Naive B cell (primary cell): Measurements from ENCODE around the gene ANP32B. TPM values are rescaled to one million over a fixed set of nuclear protein-coding genes. Genes with fewer than 3 reads are reported as not detected.
A peak's percentile ranks its signal among the peaks of the same experiment; 100 is the strongest.
"Not testable (repeated sequence)": the region's sequence is repeated elsewhere in the genome, so short reads cannot be mapped to it uniquely, and the experiment has no call there.

ENCODE experiments used
- ATAC-seq, 2 donors: fragments of 150-1000 bp; cut with Tn5 transposase; 2 replicates each; pipeline ENCODE4 v1.10.0; 2021; ENCODE audit warnings: low read depth in 2 of 2, mild to moderate bottlenecking in 2 of 2, moderate library complexity in 2 of 2
- DNase-seq: peaks from one replicate; pipeline ENCODE4 v3.0.0; 2022
- H3K27ac Mint-ChIP-seq, 6 donors: one replicate each; pipeline ENCODE4 v1.8.0; 2020 to 2022; ENCODE audit warnings: mild to moderate bottlenecking in 6 of 6, mixed read lengths in 6 of 6, moderate library complexity in 5 of 6, inconsistent platforms in 2 of 6
- H3K27me3 Mint-ChIP-seq, 3 donors: one replicate each; pipeline ENCODE4 v1.8.0; 2021 to 2022; ENCODE audit warnings: mixed read lengths in 3 of 3, mild to moderate bottlenecking in 1 of 3
- H3K36me3 Mint-ChIP-seq, 2 donors: one replicate each; pipeline ENCODE4 v1.8.0; 2020 to 2022; ENCODE audit warnings: mixed read lengths in 2 of 2, inconsistent platforms in 1 of 2, mild to moderate bottlenecking in 1 of 2
- H3K4me1 Mint-ChIP-seq, 3 donors: one replicate each; pipeline ENCODE4 v1.8.0; 2020 to 2022; ENCODE audit warnings: mixed read lengths in 3 of 3, inconsistent platforms in 1 of 3, mild to moderate bottlenecking in 1 of 3, moderate library complexity in 1 of 3
- H3K4me3 Mint-ChIP-seq, 8 donors: one replicate each; pipeline ENCODE4 v1.8.0; 2020 to 2022; ENCODE audit warnings: mild to moderate bottlenecking in 8 of 8, mixed read lengths in 8 of 8, moderate library complexity in 8 of 8, inconsistent platforms in 2 of 8
- H3K9me3 Mint-ChIP-seq, 7 donors: one replicate each; pipeline ENCODE4 v1.8.0; 2020 to 2022; ENCODE audit warnings: mixed read lengths in 7 of 7, mild to moderate bottlenecking in 5 of 7, inconsistent platforms in 2 of 7, moderate library complexity in 1 of 7
- polyA plus RNA-seq, 6 donors: library from polyadenylated mRNA; unstranded; fragments of 300-500 nt; fragmentation: Illumina TruSeq; gene quantifications; one replicate each; pipeline ENCODE4 v1.2.3, GENCODE V29; 2021; ENCODE audit warnings: low read depth in 6 of 6

Gene ANP32B
- polyA plus RNA-seq, 6 donors from 2014 or later: 47.9 to 75.3 (median 70.6) TPM

DNA sequence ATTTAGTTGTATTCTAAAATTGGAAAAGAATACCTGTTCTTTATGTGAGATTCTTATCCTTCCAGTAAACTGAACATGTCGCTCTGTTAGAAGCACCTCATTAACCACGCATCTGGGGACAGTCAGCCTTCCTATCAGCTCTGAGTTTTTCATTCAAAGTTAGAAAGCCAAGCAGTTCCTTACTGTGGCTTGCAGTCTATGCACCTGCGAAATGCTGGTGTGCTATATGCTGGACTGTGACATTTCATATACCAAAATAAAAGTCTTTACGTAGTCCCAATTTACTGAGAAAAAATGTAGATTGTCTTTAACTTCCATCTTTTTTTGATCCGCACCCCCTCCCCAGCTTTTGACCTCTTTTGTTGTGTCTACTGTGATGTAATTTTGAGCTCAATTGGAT is 4.3 kb downstream of the ANP32B start:
- no peaks in the 10 kb centered on the region for H3K9me3 Mint-ChIP-seq
- H3K27me3 Mint-ChIP-seq: no peaks in the 10 kb centered on the region
- peaks cover 36 to 68% (median 65%) of the 10 kb centered on the region in 3 donors for H3K4me1 Mint-ChIP-seq
- ATAC-seq (no peak), DNase-seq (no peak)
- H3K36me3 Mint-ChIP-seq: no peaks in the 10 kb centered on the region
- H3K4me3 Mint-ChIP-seq: peak overlapping the region in 3 of 8 donors; percentile 24 to 79 (median 71)
- H3K27ac Mint-ChIP-seq: peak overlapping the region in 3 of 6 donors; percentile 37 to 60 (median 38)

GRCh38 chr9:97990259-97990658 is 7.1 kb downstream of the ANP32B start:
- H3K36me3 Mint-ChIP-seq: no peaks in the 10 kb centered on the region
- H3K27me3 Mint-ChIP-seq: no peaks in the 10 kb centered on the region
- H3K4me3 Mint-ChIP-seq: peak overlapping the region in 1 of 8 donors; percentile 27
- H3K4me1 Mint-ChIP-seq: peaks cover 45 to 89% (median 82%) of the 10 kb centered on the region in 3 donors
- H3K27ac Mint-ChIP-seq: peak overlapping the region in 5 of 6 donors; percentile 2 to 44 (median 37)
- DNase-seq: no peak
- no peaks in the 10 kb centered on the region for H3K9me3 Mint-ChIP-seq
- ATAC-seq: no peak

DNA sequence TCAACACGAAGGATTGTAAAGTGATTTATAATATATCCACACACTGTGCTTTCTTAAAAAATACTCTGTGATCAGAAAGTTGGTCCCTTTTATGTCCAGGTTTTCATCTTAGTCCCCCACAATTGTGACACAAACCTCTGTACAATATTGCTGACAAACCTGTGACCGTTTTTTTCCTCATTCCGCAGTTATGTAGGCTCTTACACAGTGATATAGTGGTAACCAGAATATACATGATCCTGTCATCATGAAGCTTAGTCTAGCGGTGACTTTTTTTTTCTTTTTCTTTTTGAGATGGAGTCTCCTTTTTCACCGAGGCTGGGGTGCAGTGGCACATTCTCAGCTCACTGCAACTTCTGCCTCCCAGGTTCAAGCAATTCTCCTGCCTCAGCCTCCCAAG is 8.7 kb downstream of the ANP32B start:
- Mint-ChIP-seq H3K27me3 (no peaks in the 10 kb centered on the region), H3K4me1 (peaks cover 39 to 76% (median 66%) of the 10 kb centered on the region in 3 donors), H3K4me3 (peak overlapping the region in 1 of 8 donors; percentile 18), H3K27ac (peak overlapping the region in 4 of 6 donors; percentile 37 to 80 (median 70)), H3K9me3 (no peaks in the 10 kb centered on the region), H3K36me3 (no peaks in the 10 kb centered on the region)
- no peak for ATAC-seq
- no peak for DNase-seq

- Mint-ChIP-seq H3K4me1 (peaks cover 39 to 76% (median 65%) of the 10 kb centered on the region in 3 donors), H3K4me3 (peak overlapping the region in 1 of 8 donors; percentile 18), H3K9me3 (no peaks in the 10 kb centered on the region), H3K27ac (peak overlapping the region in 3 of 6 donors; percentile 37 to 80 (median 76)), H3K36me3 (no peaks in the 10 kb centered on the region), H3K27me3 (no peaks in the 10 kb centered on the region)
- DNase-seq (no peak), ATAC-seq (no peak)
Measured at GRCh38 chr9:97992219-97992618, 9.1 kb downstream of the ANP32B start.

DNA sequence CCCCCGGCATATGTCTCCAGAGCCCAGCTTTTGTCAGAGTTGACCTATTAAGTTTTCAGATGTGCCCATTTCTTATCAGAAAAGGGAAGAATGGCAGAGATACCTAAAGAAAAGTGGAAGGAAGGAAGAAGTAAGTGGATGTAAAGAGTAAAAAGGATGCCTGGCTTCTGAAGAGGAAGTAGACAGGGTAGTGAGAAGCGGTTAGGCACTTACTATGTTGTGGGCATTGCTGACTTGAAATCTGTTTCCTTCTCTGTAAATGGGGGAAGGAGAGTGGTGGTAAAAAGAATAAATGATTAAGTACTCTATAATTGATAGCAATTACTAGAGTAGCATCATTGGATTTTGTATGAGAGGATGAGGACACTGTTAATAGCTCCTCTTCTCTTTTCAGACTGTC is 9.9 kb downstream of the ANP32B start:
- peak; percentile 19 for DNase-seq
- Mint-ChIP-seq H3K36me3 (no peaks in the 10 kb centered on the region), H3K4me1 (peaks cover 34 to 68% (median 59%) of the 10 kb centered on the region in 3 donors), H3K4me3 (peak overlapping the region in 4 of 8 donors; percentile 16 to 59 (median 25)), H3K27me3 (no peaks in the 10 kb centered on the region), H3K9me3 (no peaks in the 10 kb centered on the region), H3K27ac (peak overlapping the region in 4 of 6 donors; percentile 11 to 83 (median 50))
- ATAC-seq: peak; percentile 94 to 95

DNA sequence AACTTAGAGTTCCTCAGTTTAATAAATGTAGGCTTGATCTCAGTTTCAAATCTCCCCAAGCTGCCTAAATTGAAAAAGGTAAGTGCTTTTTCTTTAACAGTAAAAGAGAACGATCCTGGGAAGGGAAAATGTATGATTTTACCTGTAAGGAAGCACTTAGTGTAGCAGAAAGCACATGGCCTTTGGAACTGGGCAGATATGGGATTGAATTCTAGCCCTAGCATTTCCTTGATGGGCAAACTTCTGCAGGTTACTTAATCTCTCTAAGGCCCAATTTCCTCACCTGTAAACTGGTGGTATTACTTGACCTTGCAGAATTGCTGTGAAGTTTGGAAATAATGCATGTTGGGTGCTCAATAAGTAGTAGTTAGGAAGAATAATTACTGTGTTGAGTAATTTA is 11.6 kb downstream of the ANP32B start:
- H3K4me3 Mint-ChIP-seq: no peak overlapping the region
- DNase-seq (no peak), ATAC-seq (no peak)
- H3K36me3 Mint-ChIP-seq: peaks cover 0 to 4% of the 10 kb centered on the region in 2 donors
- H3K27ac Mint-ChIP-seq: no peak overlapping the region
- H3K27me3 Mint-ChIP-seq: no peaks in the 10 kb centered on the region
- peaks cover 25 to 53% (median 52%) of the 10 kb centered on the region in 3 donors for H3K4me1 Mint-ChIP-seq
- no peaks in the 10 kb centered on the region for H3K9me3 Mint-ChIP-seq

GRCh38 chr9:97996676-97997075 is 13.5 kb downstream of the ANP32B start:
- not testable (repeated sequence) for H3K9me3 Mint-ChIP-seq, DNase-seq, H3K27me3 Mint-ChIP-seq, ATAC-seq, H3K4me3 Mint-ChIP-seq
- peak overlapping the region in 1 of 6 donors; percentile 47 for H3K27ac Mint-ChIP-seq
- H3K4me1 Mint-ChIP-seq: peaks cover 15 to 39% (median 35%) of the 10 kb centered on the region in 3 donors
- H3K36me3 Mint-ChIP-seq: peaks cover 0 to 11% of the 10 kb centered on the region in 2 donors

GRCh38 chr9:97997330-97998276 is 14.5 kb downstream of the ANP32B start:
- DNase-seq (no peak), ATAC-seq (no peak)
- Mint-ChIP-seq H3K4me3 (no peak overlapping the region), H3K27ac (peak overlapping the region in 1 of 6 donors; percentile 47), H3K36me3 (peaks cover 0 to 11% of the 10 kb centered on the region in 2 donors), H3K27me3 (no peaks in the 10 kb centered on the region), H3K9me3 (no peaks in the 10 kb centered on the region), H3K4me1 (peaks cover 12 to 29% (median 26%) of the 10 kb centered on the region in 3 donors)

DNA sequence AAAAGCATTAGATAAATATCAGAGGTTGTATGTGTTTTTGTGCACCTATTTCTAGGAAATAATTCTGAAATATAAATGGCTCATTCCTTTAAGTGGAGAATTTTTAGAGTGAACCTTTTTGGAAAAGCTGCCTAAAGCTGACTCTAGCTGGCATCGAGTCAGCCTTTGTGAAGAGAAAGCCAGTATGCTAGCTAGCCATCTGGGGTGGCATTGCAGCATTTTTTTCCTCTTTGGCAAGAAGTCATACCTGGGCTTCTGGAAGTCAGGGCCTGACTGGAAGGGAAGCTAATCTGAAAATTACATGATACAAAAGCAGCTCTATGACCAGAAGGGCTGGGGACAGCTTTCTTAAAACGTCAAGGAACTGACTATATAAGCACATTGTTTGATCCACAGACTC is 19.7 kb downstream of the ANP32B start:
- Mint-ChIP-seq H3K9me3 (no peaks in the 10 kb centered on the region), H3K27ac (peak overlapping the region in 1 of 6 donors; percentile 15), H3K4me1 (peaks cover 4 to 11% (median 5%) of the 10 kb centered on the region in 3 donors), H3K36me3 (peaks cover 9 to 24% of the 10 kb centered on the region in 2 donors), H3K4me3 (no peak overlapping the region), H3K27me3 (no peaks in the 10 kb centered on the region)
- no peak for DNase-seq
- ATAC-seq: no peak

GRCh38 chr9:98006127-98006796 is 23.1 kb downstream of the ANP32B start:
- Mint-ChIP-seq H3K4me3 (no peak overlapping the region), H3K36me3 (peaks cover 24 to 28% of the 10 kb centered on the region in 2 donors), H3K27ac (peak overlapping the region in 2 of 6 donors; percentile 32 to 80), H3K27me3 (no peaks in the 10 kb centered on the region), H3K9me3 (no peaks in the 10 kb centered on the region), H3K4me1 (peaks cover 18 to 24% (median 21%) of the 10 kb centered on the region in 3 donors)
- DNase-seq (no peak), ATAC-seq (no peak)

GRCh38 chr9:98007251-98007928 is 24.2 kb downstream of the ANP32B start:
- no peak for DNase-seq
- Mint-ChIP-seq H3K27me3 (no peaks in the 10 kb centered on the region), H3K9me3 (no peaks in the 10 kb centered on the region), H3K36me3 (peaks cover 29 to 36% of the 10 kb centered on the region in 2 donors), H3K27ac (no peak overlapping the region), H3K4me1 (peaks cover 18 to 25% (median 22%) of the 10 kb centered on the region in 3 donors), H3K4me3 (no peak overlapping the region)
- ATAC-seq: no peak

DNA sequence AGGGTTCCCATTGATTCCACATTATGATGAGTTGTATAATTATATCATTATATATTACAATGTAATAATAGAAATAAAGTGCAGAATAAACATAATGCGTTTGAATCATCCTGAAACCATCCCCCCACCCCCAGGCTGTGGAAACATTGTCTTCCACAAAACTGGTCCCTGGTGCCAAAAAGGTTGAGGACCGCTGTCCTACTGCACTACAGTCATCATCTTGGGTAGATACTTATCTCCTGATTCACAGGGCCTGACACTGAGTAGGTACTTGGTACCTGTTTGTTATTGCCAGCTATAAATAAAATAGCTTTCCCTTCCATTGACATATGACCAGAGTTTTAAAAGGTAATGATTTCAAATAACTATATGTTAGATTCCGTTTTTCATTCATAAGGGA is 25.6 kb downstream of the ANP32B start:
- Mint-ChIP-seq H3K27ac (peak overlapping the region in 1 of 6 donors; percentile 45), H3K36me3 (peaks cover 29 to 38% of the 10 kb centered on the region in 2 donors), H3K27me3 (no peaks in the 10 kb centered on the region), H3K4me1 (peaks cover 18 to 24% (median 22%) of the 10 kb centered on the region in 3 donors), H3K4me3 (no peak overlapping the region), H3K9me3 (no peaks in the 10 kb centered on the region)
- ATAC-seq: no peak
- DNase-seq: no peak

GRCh38 chr9:98009437-98009836 is 26.3 kb downstream of the ANP32B start:
- no peak for DNase-seq
- Mint-ChIP-seq H3K4me3 (peak overlapping the region in 1 of 8 donors; percentile 7), H3K9me3 (no peaks in the 10 kb centered on the region), H3K27ac (peak overlapping the region in 3 of 6 donors; percentile 44 to 93 (median 45)), H3K27me3 (no peaks in the 10 kb centered on the region), H3K36me3 (peaks cover 29 to 37% of the 10 kb centered on the region in 2 donors), H3K4me1 (peaks cover 18 to 22% (median 21%) of the 10 kb centered on the region in 3 donors)
- no peak for ATAC-seq
